Measurements from ENCODE around the gene WDR44.
"Not testable (repeated sequence)": the region's sequence is repeated elsewhere in the genome, so short reads cannot be mapped to it uniquely, and the experiment has no call there.

The WDR44 gene

GRCh38 chrX:118345464-118346257 is at the start of gene WDR44:
Gene WDR44 (plus strand): TSS chrX:118346106. CDS start chrX:118346504, 398 bp downstream.
- H3K4me2 ChIP-seq (ENCODE audit: low read length), result peak within 1 kb of the TSS; percentile 84
- no peaks in the 10 kb centered on the region for H3F3A ChIP-seq (ENCODE audit: control insufficient read depth, insufficient read depth)
- H4K20me1 ChIP-seq (ENCODE audit: control insufficient read depth, insufficient read depth, low read depth, low read length), result no peaks in the 10 kb centered on the region
- H3K9me2 ChIP-seq (replicated peaks; ENCODE audit: control insufficient read depth, low read length), result no peaks in the 10 kb centered on the region
- TF ChIP-seq EZH2phosphoT487 (IDR thresholded peaks at IDR 0.05; ENCODE audit: borderline replicate concordance, low read length), result no peak
- TF ChIP-seq, protein P1, sequence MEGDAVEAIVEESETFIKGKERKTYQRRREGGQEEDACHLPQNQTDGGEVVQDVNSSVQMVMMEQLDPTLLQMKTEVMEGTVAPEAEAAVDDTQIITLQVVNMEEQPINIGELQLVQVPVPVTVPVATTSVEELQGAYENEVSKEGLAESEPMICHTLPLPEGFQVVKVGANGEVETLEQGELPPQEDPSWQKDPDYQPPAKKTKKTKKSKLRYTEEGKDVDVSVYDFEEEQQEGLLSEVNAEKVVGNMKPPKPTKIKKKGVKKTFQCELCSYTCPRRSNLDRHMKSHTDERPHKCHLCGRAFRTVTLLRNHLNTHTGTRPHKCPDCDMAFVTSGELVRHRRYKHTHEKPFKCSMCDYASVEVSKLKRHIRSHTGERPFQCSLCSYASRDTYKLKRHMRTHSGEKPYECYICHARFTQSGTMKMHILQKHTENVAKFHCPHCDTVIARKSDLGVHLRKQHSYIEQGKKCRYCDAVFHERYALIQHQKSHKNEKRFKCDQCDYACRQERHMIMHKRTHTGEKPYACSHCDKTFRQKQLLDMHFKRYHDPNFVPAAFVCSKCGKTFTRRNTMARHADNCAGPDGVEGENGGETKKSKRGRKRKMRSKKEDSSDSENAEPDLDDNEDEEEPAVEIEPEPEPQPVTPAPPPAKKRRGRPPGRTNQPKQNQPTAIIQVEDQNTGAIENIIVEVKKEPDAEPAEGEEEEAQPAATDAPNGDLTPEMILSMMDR (IDR thresholded peaks at IDR 0.05; ENCODE audit: low read depth, low read length, poor library complexity, severe bottlenecking), result no peak
- H3K4me3 ChIP-seq (ENCODE audit: low read length), result peak within 1 kb of the TSS; percentile 73
- peak within 1 kb of the TSS; percentile 72 for H3K27ac ChIP-seq (ENCODE audit: low read depth, low read length)
- H3K4me1 ChIP-seq (ENCODE audit: control insufficient read depth, low read length), result peaks cover 33% of the 10 kb centered on the region
- no peaks in the 10 kb centered on the region for H3K27me3 ChIP-seq (ENCODE audit: control insufficient read depth, low read length)
- H3K9me3 ChIP-seq (ENCODE audit: control insufficient read depth, insufficient read depth, low read length), result no peaks in the 10 kb centered on the region
- H3K79me2 ChIP-seq (ENCODE audit: control insufficient read depth, low read length), result peaks cover 39% of the 10 kb centered on the region
- H3K36me3 ChIP-seq (ENCODE audit: control insufficient read depth, low read length), result no peaks in the 10 kb centered on the region

DNA sequence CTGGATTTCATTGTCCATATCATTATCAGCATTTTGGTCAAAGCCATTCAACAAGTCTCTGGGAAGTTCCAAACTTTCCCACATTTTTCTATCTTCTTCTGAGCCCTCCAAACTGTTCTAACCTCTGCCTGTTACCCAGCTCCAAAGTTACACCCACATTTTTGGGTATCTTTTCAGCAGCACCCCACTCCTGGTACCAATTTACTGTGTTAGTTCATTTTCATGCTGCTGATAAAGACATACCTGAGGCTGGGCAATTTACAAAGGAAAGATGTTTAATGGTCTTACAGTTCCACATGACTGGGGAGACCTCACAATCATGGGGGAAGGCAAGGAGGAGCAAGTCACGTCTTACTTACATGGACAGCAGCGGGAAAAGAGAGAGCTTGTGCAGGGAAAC is 40.1 kb upstream of the WDR44 start:
- H3K36me3 ChIP-seq (ENCODE audit: control insufficient read depth, low read length); H3K9me3 ChIP-seq (ENCODE audit: control insufficient read depth, insufficient read depth, low read length); H3K4me3 ChIP-seq (ENCODE audit: low read length): not testable (repeated sequence)

GRCh38 chrX:118315529-118315928 is 30.4 kb upstream of the WDR44 start:
- Histone ChIP-seq H3K4me3 (ENCODE audit: low read length) (no peak overlapping the region), H3K9me2 (replicated peaks; ENCODE audit: control insufficient read depth, low read length) (no peaks in the 10 kb centered on the region), H3K9me3 (ENCODE audit: control insufficient read depth, insufficient read depth, low read length) (no peaks in the 10 kb centered on the region), H3F3A (ENCODE audit: control insufficient read depth, insufficient read depth) (no peaks in the 10 kb centered on the region), H3K27me3 (ENCODE audit: control insufficient read depth, low read length) (no peaks in the 10 kb centered on the region), H3K4me2 (ENCODE audit: low read length) (no peak overlapping the region), H3K79me2 (ENCODE audit: control insufficient read depth, low read length) (no peaks in the 10 kb centered on the region), H3K4me1 (ENCODE audit: control insufficient read depth, low read length) (no peaks in the 10 kb centered on the region), H3K27ac (ENCODE audit: low read depth, low read length) (no peak overlapping the region), H4K20me1 (ENCODE audit: control insufficient read depth, insufficient read depth, low read depth, low read length) (no peaks in the 10 kb centered on the region), H3K36me3 (ENCODE audit: control insufficient read depth, low read length) (no peaks in the 10 kb centered on the region)
- TF ChIP-seq, protein P1 (IDR thresholded peaks at IDR 0.05; ENCODE audit: low read depth, low read length, poor library complexity, severe bottlenecking), result no peak
- no peak for TF ChIP-seq EZH2phosphoT487 (IDR thresholded peaks at IDR 0.05; ENCODE audit: borderline replicate concordance, low read length)

More for the DNA sequence above, 40.1 kb upstream of the WDR44 start:
- not testable (repeated sequence) for H3K27ac ChIP-seq (ENCODE audit: low read depth, low read length); H3K27me3 ChIP-seq (ENCODE audit: control insufficient read depth, low read length); H3K79me2 ChIP-seq (ENCODE audit: control insufficient read depth, low read length); H3K4me2 ChIP-seq (ENCODE audit: low read length); H3K9me2 ChIP-seq (replicated peaks; ENCODE audit: control insufficient read depth, low read length); H3K4me1 ChIP-seq (ENCODE audit: control insufficient read depth, low read length); H3F3A ChIP-seq (ENCODE audit: control insufficient read depth, insufficient read depth); H4K20me1 ChIP-seq (ENCODE audit: control insufficient read depth, insufficient read depth, low read depth, low read length)

GRCh38 chrX:118324588-118324987 is 21.3 kb upstream of the WDR44 start:
- Histone ChIP-seq H3K36me3 (ENCODE audit: control insufficient read depth, low read length) (no peaks in the 10 kb centered on the region), H4K20me1 (ENCODE audit: control insufficient read depth, insufficient read depth, low read depth, low read length) (no peaks in the 10 kb centered on the region), H3K4me1 (ENCODE audit: control insufficient read depth, low read length) (no peaks in the 10 kb centered on the region), H3K27ac (ENCODE audit: low read depth, low read length) (no peak overlapping the region), H3K9me2 (replicated peaks; ENCODE audit: control insufficient read depth, low read length) (no peaks in the 10 kb centered on the region), H3K4me2 (ENCODE audit: low read length) (no peak overlapping the region), H3K9me3 (ENCODE audit: control insufficient read depth, insufficient read depth, low read length) (no peaks in the 10 kb centered on the region), H3K79me2 (ENCODE audit: control insufficient read depth, low read length) (no peaks in the 10 kb centered on the region), H3F3A (ENCODE audit: control insufficient read depth, insufficient read depth) (no peaks in the 10 kb centered on the region), H3K27me3 (ENCODE audit: control insufficient read depth, low read length) (no peaks in the 10 kb centered on the region), H3K4me3 (ENCODE audit: low read length) (no peak overlapping the region)
- TF ChIP-seq, protein P1 (IDR thresholded peaks at IDR 0.05; ENCODE audit: low read depth, low read length, poor library complexity, severe bottlenecking), result no peak
- no peak for TF ChIP-seq EZH2phosphoT487 (IDR thresholded peaks at IDR 0.05; ENCODE audit: borderline replicate concordance, low read length)

Data from DOHH2 (cell line).